PC-9 (cell line): Measurements from ENCODE around the gene TTC4. TPM values are rescaled to one million over a fixed set of nuclear protein-coding genes. Genes with fewer than 3 reads are reported as not detected.
A peak's percentile ranks its signal among the peaks of the same experiment; 100 is the strongest.

Experiments
- BruUV-seq: library from RNA; stranded (reverse); fragments of 400-500 nt; replicated peaks from 2 replicates; lab custom pipeline; 2021; lab: Mats Ljungman, UMichigan
- CTCF ChIA-PET: fragments of 300-600 bp; sonication (Branson Sonifier 250); formaldehyde crosslinking; loops from one replicate; lab custom pipeline; 2022; ENCODE audit warnings: antibody characterized with exemption; lab: Charles Lee
- POLR2A ChIA-PET: fragments of 300-600 bp; sonication (Branson Sonifier 250); formaldehyde crosslinking; loops from one replicate; lab custom pipeline; 2022; ENCODE audit warnings: antibody characterized with exemption; ENCODE audit not compliant: unreplicated experiment; lab: Charles Lee
- DNase-seq, 2 experiments: peaks; one replicate each; pipeline versions ENCODE4 v3.0.0 to v3.0.0-alpha.2; 2015 to 2022; ENCODE audit warnings: mixed read lengths in 1 of 2
- H2AFZ ChIP-seq: fragments of 200-600 bp; sonication (generic); 2 replicates; pipeline ENCODE4 v1.8.1; 2017; ENCODE audit warnings: antibody characterized with exemption
- H3F3A ChIP-seq: fragments of 200-600 bp; sonication (generic); 2 replicates; pipeline ENCODE4 v1.8.1; 2017; ENCODE audit warnings: antibody characterized with exemption, mild to moderate bottlenecking, low read depth; ENCODE audit not compliant: insufficient read depth
- H3K27ac ChIP-seq: fragments of 200-600 bp; sonication (generic); 2 replicates; pipeline ENCODE4 v1.6.1; 2016; ENCODE audit warnings: mixed run types
- H3K27me3 ChIP-seq: fragments of 200-600 bp; sonication (generic); 2 replicates; pipeline ENCODE4 v1.6.1; 2016; ENCODE audit warnings: low read depth, mixed run types; ENCODE audit not compliant: insufficient read depth
- H3K36me3 ChIP-seq: fragments of 200-600 bp; sonication (generic); 2 replicates; pipeline ENCODE4 v1.6.1; 2016; ENCODE audit warnings: low read depth, mixed run types
- H3K4me1 ChIP-seq: fragments of 200-600 bp; sonication (generic); replicated peaks from 2 replicates; pipeline ENCODE4 v1.6.1; 2016; ENCODE audit warnings: mixed run types; ENCODE audit not compliant: insufficient read depth
- H3K4me2 ChIP-seq: fragments of 200-600 bp; sonication (generic); 2 replicates; pipeline ENCODE4 v1.6.1; 2017; ENCODE audit warnings: mixed run types
- H3K4me3 ChIP-seq: fragments of 200-600 bp; sonication (generic); 2 replicates; pipeline ENCODE4 v1.6.1; 2016; ENCODE audit warnings: mixed run types
- H3K79me2 ChIP-seq: fragments of 200-600 bp; sonication (generic); 2 replicates; pipeline ENCODE4 v1.6.1; 2017; ENCODE audit warnings: low read depth, mixed run types
- H3K9me2 ChIP-seq: fragments of 200-600 bp; sonication (generic); 2 replicates; pipeline ENCODE4 v1.8.1; 2017; ENCODE audit warnings: mild to moderate bottlenecking; ENCODE audit not compliant: insufficient read depth
- H3K9me3 ChIP-seq: fragments of 200-600 bp; sonication (generic); 2 replicates; pipeline ENCODE4 v1.8.1; 2016; ENCODE audit warnings: low read depth; ENCODE audit not compliant: insufficient read depth
- H4K20me1 ChIP-seq: fragments of 200-600 bp; sonication (generic); 2 replicates; pipeline ENCODE4 v1.8.1; 2017; ENCODE audit not compliant: insufficient read depth
- CTCF ChIP-seq: fragments of 200-600 bp; sonication (generic); conservative IDR thresholded peaks from 2 replicates; pipeline ENCODE4 v1.6.1; 2017; ENCODE audit warnings: mixed run types, antibody characterized with exemption, mild to moderate bottlenecking, moderate library complexity
- EZH2 ChIP-seq: fragments of 200-600 bp; sonication (generic); IDR thresholded peaks from 2 replicates; pipeline ENCODE4 v1.8.0; 2017; ENCODE audit warnings: antibody characterized with exemption, low read depth
- intact Hi-C: fragments of 100-400 bp; cut with micrococcal nuclease; formaldehyde crosslinking; loops from one replicate; pipeline ENCODE4 v1.10.0; 2022; ENCODE audit not compliant: unreplicated experiment
- total RNA-seq: library from RNA; stranded (reverse); gene quantifications from 2 replicates; pipeline ENCODE4 v1.2.3, GENCODE V29; 2021

The TTC4 gene
- total RNA-seq, 1 experiment from 2014 or later, result 31.5 TPM

- Histone ChIP-seq H3K27ac (no peak overlapping the region), H3F3A (no peaks in the 10 kb centered on the region), H4K20me1 (no peaks in the 10 kb centered on the region), H2AFZ (no peak overlapping the region), H3K4me1 (no peaks in the 10 kb centered on the region), H3K27me3 (no peaks in the 10 kb centered on the region), H3K4me2 (no peak overlapping the region), H3K79me2 (peaks cover 10% of the 10 kb centered on the region; the same call in 1 of the 2 replicates), H3K9me2 (no peaks in the 10 kb centered on the region), H3K9me3 (peaks cover 2% of the 10 kb centered on the region; the same call in 1 of the 2 replicates), H3K36me3 (0 out of 2 replicates have a peak, but pooled peaks cover 12% of the 10 kb centered on the region), H3K4me3 (no peak overlapping the region)
- no peak for TF ChIP-seq EZH2
- ChIA-PET POLR2A (no interaction called here), CTCF (no interaction called here)
- intact Hi-C loops, result no loop called here
- DNase-seq, result peak in 1 of 2 experiments; percentile 5
- no TSS peak for BruUV-seq
Measured at GRCh38 chr1:54786778-54787177, 71.1 kb downstream of the TTC4 start.

GRCh38 chr1:54787604-54788003, 71.9 kb downstream of the TTC4 start:
- DNase-seq, result no peak
- no peaks in the 10 kb centered on the region for H4K20me1 ChIP-seq
- no peak overlapping the region for H3K4me2 ChIP-seq
- POLR2A ChIA-PET, result no interaction called here
- no TSS peak for BruUV-seq
- peaks cover 18% of the 10 kb centered on the region; the same call in 1 of the 2 replicates for H3K36me3 ChIP-seq
- no peaks in the 10 kb centered on the region for H3K4me1 ChIP-seq
- H3F3A ChIP-seq, result no peaks in the 10 kb centered on the region
- TF ChIP-seq EZH2 (no peak), CTCF (no peak)
- no peaks in the 10 kb centered on the region for H3K27me3 ChIP-seq
- H3K4me3 ChIP-seq, result no peak overlapping the region
- peaks cover 8% of the 10 kb centered on the region; the same call in 1 of the 2 replicates for H3K9me3 ChIP-seq
- H2AFZ ChIP-seq, result no peak overlapping the region
- CTCF ChIA-PET, result no interaction called here
- H3K9me2 ChIP-seq, result no peaks in the 10 kb centered on the region
- peaks cover 13% of the 10 kb centered on the region for H3K79me2 ChIP-seq
- intact Hi-C loops, result no loop called here
- no peak overlapping the region for H3K27ac ChIP-seq

GRCh38 chr1:54788459-54788858, 72.8 kb downstream of the TTC4 start:
- no TSS peak for BruUV-seq
- H3K9me2 ChIP-seq, result no peaks in the 10 kb centered on the region
- DNase-seq, result no peak
- H3K9me3 ChIP-seq, result peaks cover 9% of the 10 kb centered on the region; the same call in 1 of the 2 replicates
- peaks cover under 1% of the 10 kb centered on the region; the same call in 1 of the 2 replicates for H3K4me1 ChIP-seq
- peaks cover 27% of the 10 kb centered on the region for H3K36me3 ChIP-seq
- no peak overlapping the region for H3K4me2 ChIP-seq
- H2AFZ ChIP-seq, result no peak overlapping the region
- H3F3A ChIP-seq, result peaks cover 5% of the 10 kb centered on the region
- ChIA-PET POLR2A (interaction anchor here (0.7 kb wide), 1 partner anchor 222 kb away, joined by 4 read pairs; no protein-coding TSS in a partner anchor), CTCF (no interaction called here)
- no peak overlapping the region for H3K27ac ChIP-seq
- no peaks in the 10 kb centered on the region for H3K27me3 ChIP-seq
- intact Hi-C loops, result no loop called here
- H3K4me3 ChIP-seq, result no peak overlapping the region
- TF ChIP-seq EZH2, result no peak
- H4K20me1 ChIP-seq, result no peaks in the 10 kb centered on the region
- H3K79me2 ChIP-seq, result peaks cover 22% of the 10 kb centered on the region

- H3K27ac ChIP-seq, result no peak overlapping the region
- peaks cover 36% of the 10 kb centered on the region for H3F3A ChIP-seq
- no peaks in the 10 kb centered on the region for H4K20me1 ChIP-seq
- BruUV-seq, result no TSS peak
- DNase-seq, result no peak
- H3K27me3 ChIP-seq, result no peaks in the 10 kb centered on the region
- no peak overlapping the region for H3K4me3 ChIP-seq
- intact Hi-C loops, result no loop called here
- H3K79me2 ChIP-seq, result peaks cover 40% of the 10 kb centered on the region
- ChIA-PET CTCF (interaction anchor here (0.5 kb wide), 2 partner anchors 198 to 303 kb away, joined by 4 read pairs; no protein-coding TSS in a partner anchor), POLR2A (interaction anchor here (0.5 kb wide), 1 partner anchor 93 kb away, joined by 3 read pairs; no protein-coding TSS in a partner anchor)
- no peaks in the 10 kb centered on the region for H3K9me2 ChIP-seq
- H3K4me1 ChIP-seq, result peaks cover 36% of the 10 kb centered on the region
- peaks cover 9% of the 10 kb centered on the region; the same call in 1 of the 2 replicates for H3K9me3 ChIP-seq
- H3K4me2 ChIP-seq, result no peak overlapping the region
- H3K36me3 ChIP-seq, result peaks cover 23% of the 10 kb centered on the region
- H2AFZ ChIP-seq, result no peak overlapping the region
- TF ChIP-seq CTCF, result peak; percentile 72
- no peak for TF ChIP-seq EZH2
Measured at GRCh38 chr1:54791880-54792522, 76.3 kb downstream of the TTC4 start.
